GM21619 (cell line): Measurements from ENCODE around the gene TMEM63A.
"Not testable (repeated sequence)": the region's sequence is repeated elsewhere in the genome, so short reads cannot be mapped to it uniquely, and the experiment has no call there.

ENCODE experiments used
- ATAC-seq: cut with Tn5 transposase; IDR thresholded peaks from one replicate; pipeline ENCODE4 v1.9.1; 2021; ENCODE audit not compliant: unreplicated experiment

The TMEM63A gene

DNA sequence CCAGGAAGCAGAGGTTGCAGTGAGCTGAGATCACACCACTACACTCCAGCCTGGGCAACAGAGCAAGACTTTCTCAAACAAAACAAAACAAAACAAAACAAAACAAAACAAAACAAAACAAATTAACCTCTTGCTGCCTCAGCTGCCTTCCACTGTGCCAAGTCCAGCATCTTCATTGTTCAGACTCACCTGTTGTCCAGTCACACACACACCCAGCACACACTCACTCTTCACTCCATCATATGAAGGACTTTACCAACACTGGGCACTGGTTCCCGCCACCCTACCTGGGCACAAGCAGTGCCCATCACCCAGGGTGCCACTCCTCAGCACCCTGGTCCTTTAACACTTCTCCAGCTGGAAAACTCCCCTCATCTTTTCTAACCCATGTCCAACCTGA, 27.3 kb upstream of the TMEM63A start:
- no peak for ATAC-seq

DNA sequence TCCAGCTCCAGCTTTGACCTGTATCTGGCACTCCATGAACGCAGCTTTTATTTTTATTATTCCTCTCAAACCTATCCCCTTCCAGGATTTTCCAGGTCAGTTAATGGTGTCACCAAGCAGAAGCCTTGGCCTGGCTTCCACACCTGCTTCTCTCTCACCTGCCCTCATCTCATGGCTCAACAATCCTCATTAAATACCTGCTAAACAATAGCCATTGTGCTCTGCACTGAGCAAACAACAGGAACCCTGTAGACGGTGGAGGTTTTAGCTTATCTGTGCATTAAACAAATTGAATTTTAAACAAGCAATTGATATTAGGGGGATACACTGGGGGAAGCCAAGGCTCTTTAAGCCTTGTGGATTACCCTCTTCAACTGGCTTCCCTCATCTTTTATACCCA, 26.6 kb upstream of the TMEM63A start:
- no peak for ATAC-seq

DNA sequence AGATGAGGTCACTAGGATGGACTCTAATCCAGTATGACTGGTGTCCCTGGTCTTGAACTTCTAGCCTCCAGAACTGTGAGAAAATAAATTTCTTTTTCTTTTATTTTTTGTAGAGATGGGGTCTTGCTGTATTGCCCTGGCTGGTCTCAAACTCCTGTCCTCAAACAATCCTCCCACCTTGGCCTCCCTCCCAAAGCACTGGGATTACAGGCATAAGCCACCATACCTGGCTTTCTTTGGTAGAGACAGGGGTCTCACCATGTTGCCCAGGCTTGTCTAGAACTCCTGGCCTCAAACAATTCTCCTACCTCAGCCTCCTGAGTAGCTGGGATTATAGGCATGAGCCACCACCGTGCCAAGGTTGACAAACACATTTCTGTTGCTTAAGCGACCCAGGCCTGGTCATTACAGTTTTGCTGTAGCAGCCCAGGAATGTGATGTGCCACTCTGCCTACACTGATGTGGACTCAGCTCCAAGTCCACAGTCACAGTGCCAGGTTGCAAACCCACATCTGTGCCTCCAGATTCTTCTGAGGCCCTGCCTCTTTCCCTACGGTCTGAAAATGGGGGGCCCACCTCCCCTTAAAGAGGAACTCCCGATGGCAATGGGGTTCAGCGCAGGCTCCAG, 25.9 kb upstream of the TMEM63A start:
- no peak for ATAC-seq

DNA sequence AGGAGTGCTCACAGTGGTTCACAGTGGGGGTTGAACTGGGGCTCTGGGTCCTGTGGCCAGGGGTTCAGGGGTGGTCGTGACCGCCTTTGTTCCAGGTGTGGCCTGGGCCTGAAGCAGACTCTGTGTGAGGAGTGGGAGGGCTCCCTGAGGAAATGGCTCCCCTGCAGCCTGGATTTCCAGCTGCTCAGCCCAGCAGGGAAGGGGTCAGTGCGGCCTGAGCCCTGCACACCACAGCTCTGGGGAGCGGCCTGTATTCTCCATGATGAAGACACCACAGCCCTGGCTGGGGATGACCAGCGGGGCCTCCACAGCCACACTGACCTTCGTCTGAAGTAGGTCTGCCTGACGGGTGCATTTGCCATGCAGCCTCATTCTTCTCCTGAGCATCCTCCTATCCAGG, 25.2 kb upstream of the TMEM63A start:
- no peak for ATAC-seq

DNA sequence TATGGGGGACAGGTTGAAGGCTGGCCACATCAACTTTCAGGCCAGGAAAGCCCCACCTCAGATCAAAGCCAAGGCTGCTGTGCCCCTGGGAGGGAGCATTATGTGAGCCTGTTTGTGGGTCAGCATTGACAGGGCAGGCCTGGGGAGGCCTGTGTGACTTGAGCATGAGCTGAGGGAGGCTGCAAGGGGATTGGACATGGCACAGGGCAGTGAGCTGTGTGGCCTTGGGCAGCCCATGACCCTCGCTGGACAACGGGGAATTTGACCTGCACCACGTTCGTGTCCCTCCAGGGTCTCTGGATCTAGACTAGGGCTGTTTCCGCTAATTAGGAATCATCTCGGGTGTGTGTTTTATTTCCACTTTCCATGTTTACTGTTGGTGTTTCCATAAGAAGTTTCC, 24.3 kb upstream of the TMEM63A start:
- no peak for ATAC-seq

DNA sequence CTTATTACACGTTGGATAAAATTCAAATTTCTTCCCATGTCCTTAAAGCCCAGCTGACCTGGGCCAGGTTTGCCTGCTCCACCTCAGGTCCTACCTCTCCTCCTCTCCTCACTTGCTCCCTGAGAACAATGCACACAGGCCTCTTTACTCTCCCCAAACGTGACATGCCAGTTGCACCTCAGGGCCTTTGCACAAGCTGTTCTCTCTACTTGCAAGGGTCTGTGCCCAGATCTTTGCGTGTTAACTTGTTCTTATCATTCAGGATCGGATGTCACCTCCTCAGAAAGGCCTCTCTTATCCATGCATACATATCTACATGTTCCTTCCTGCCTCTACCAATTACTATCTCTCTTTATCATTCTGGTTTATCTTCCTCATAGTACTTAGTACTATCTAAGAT, 21.4 kb upstream of the TMEM63A start:
- no peak for ATAC-seq

DNA sequence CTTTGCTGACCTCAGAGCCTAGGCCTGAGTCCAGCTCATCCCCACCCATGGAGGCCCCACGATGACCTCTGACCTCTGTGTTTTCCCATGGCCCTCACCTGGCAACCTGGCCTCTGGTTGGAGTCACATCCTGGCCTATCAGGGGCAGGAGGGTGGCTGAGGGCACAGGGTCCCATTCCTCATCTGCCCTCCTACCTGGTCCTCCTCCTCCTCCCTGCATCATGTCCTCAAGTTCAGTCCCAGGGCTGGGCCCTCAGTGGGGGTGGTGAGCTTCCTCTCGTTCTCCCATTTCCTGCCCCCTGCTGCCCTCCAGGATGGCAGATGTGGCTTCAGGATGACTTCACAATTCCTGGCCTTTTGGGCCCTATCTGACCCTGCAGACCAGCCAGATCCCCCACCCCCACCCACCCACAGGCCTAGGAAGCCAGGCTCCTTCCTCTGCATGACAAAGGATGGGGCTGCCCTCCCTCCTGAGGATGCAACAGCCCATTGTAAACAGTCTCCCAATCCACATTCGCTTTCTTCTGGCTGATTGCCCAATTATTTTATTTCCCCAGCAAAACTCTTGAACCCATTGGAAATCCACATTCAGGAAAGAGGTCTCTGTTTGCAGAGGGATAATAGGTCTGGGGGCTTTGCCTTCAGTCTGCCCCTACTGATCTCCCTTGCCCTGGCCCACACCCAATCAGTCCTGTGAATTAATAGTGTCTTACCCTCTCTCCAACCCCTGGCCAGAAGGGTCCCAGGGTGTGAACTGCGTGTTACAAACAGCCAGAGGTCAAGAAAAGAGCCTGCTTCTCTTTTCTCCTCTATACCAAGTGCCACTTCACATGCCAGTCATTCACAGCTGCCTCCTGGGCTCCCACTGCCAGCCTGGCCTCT, 17.1 kb upstream of the TMEM63A start:
- no peak for ATAC-seq

DNA sequence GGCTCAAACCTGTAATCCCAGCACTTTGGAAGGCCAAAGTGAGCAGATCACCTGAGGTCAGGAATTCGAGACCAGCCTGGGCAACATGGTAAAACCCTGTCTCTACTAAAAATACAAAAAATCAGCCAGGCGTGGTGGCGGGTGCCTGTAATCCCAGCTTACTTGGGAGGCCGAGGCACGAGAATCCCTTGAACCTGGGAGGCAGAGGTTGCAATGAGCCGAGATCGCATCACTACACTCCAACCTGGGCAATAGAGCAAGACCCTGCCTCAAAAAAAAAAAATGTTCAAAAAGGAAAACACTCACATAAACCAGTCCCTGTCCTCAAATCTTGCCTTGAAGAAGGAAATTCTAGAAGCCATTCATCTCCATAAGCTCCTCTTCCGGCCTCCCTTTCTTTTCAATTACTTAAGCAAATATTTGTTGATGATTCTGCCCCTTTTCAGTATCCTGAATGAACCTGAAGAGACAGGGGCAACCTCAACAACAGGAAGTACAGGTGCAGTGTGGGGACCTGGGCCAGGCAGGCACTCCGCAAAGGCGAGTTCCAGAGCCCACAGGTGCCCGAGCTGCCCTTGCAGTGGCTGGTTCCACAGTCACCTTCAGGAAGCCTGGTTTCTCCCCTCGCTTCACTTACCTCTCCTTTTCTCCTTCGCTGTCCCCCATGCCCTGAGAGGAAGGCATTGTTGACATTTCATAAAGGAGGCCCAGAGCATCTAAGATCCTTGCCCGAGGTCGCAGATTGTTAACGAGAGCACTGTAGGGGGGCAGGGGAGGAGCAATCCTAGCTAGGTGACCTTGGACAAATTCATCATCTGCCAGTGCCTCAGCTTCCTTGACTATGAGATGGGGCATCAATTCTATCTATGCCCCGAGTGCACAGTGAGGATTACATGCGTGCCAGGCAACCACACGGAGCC, 15.7 kb upstream of the TMEM63A start:
- no peak for ATAC-seq

DNA sequence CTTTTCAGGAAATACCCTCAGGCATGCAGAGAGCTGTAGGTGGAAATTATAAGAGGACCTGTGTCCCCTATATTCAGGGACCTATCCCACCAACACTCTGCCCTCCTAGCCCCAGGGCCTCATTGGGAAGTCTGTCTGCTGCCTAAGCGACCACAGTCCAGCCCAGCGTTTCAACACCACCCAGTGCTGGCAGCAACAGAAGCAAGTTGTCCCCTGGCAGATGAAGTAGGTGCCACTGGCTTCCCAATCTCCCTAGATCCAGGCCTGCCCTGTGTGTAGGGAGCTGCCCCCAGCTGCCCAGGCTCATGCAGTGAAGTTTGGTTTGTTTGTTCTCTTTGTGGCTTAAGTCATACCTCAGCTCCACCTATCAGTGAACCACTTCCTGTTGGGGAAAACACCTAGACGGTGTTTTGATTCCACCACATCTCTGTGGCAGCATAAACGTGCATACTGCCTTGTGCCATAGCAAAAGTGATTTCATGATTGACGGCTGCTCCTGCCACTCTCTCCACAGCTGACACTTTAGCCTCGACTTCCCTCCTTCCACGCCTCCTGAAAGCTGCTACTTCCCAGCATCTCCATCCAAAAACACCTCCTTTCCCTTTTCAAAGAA, 14.9 kb upstream of the TMEM63A start:
- peak; percentile 100 for ATAC-seq

DNA sequence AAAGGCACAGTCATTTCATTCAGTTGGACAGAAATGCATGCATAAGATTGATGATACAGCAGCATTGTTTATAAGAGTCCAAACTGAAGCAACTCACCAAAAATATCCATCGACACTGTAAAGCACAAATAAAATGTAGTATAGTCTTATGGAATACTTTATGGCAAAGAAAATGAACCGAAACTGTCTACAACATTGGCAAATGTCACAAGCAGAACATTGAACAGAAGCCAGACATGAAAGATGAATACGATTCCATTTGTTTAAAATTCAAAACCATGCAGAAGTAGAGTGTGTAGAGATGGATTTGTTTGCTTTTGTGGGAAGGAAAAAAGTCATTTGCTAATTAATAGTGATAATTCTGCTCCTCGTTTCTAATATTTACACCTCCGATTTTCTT, 14.3 kb upstream of the TMEM63A start:
- no peak for ATAC-seq

DNA sequence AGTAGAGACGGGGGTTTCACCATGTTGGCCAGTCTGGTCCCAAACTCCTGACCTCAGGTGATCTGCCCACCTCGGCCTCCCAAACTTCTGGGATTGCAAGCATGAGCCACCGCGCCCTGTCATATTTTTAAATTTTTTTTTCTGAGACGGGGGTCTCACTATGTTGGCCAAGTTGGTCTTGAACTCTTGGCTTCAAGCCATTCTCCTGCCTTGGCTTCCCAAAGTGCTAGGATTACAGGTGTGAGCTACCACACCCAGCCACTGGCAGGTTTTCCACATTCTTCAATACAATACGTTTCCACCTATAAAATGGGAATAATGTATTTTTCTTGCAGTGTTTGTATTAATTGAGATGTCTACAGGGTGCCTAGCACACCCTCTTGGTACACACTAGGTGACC, 10.1 kb upstream of the TMEM63A start:
- no peak for ATAC-seq

DNA sequence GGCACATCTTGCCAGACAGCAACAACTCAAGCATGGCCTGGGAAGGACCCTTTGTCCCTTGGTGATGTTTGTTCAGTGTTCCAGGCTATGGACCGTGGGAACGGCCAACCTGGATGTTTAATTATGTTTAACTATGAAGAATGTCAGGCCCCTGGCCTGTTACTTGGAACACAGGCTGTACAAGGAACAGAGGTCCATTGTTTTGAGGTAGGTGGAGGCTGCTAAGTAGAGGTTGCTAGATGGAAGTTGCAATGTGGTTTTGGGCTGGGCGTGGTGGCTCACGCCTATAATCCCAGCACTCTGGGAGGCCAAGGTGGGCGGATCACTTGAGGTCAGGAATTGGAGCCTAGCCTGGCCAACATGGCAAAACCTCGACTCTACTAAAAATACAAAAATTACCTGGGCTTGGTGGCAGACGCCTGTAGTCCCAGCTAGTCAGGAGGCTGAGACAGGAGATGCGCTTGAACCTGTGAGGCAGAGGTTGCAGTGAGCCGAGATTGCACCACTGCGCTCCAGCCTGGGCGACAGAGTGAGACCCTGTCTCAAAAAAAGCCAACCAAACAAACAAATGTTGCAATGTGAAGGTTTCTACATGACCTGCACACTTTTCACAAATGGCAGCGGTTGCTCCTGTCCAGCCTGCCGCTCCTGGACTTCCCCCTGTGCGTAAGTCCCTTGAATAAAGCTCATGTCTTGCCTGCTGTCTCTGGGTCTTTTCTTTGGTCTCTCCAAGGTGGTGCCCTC, 9.2 kb upstream of the TMEM63A start:
- no peak for ATAC-seq

DNA sequence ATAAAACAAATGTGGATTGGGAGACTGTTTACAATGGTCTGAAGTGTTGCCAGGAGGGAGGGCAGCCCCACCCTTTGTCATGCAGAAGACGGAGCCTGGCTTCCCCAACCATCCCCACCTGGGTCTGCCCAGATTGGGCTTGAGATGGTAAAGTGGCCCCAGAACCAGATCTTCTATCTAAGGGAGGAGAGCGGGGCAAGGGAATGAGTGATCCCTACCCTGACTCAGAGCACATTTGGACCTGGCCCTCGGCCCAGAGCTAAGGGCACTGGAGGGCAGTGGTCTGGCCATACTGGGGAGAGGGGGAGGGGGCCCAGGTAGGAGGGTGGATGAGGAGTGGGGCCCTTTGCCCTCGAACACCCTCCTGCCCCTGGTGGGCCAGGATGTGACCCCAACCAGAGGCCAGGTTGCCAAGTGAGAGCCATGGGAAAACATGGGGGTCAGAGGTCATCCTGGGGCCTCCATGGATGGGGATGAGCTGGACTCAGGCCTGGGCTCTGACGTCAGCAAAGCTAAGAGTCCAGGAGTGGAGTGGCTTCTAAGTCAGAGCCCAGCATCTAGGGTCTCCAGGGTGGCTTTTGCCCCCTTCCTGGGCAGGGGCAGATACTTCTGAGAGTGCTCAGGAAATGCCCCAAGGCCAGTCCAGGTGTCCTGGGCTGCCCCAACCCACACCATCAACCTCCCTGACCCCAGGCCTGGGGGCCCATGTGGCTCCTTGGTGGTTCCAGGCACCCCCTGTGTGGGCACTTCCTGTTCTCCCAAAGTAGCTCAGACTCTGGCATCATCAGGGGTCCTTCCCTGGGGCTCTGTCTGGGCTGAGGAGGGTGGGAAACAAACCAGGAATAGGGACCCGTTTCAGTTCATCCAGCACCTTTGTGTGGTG, 8.4 kb upstream of the TMEM63A start:
- ATAC-seq, result no peak

DNA sequence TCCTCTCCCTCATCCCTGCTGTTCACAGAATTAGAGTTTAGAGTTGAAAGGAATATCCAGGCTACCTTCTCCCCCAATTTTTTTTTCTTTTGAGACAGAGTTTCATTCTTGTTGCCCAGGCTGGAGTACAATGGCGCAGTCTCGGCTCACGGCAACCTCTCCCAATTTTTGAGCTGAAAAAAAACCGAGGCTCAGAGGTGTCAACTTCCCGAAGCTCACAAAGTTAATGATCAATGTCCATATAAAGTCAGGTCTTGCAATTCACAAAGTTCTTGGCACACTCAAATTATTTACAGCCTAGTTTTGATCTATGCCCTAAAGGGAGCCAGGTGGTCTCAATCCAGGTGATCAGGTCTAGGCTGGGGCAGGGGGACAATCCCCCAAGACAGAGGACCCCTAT, 7.6 kb upstream of the TMEM63A start:
- no peak for ATAC-seq

DNA sequence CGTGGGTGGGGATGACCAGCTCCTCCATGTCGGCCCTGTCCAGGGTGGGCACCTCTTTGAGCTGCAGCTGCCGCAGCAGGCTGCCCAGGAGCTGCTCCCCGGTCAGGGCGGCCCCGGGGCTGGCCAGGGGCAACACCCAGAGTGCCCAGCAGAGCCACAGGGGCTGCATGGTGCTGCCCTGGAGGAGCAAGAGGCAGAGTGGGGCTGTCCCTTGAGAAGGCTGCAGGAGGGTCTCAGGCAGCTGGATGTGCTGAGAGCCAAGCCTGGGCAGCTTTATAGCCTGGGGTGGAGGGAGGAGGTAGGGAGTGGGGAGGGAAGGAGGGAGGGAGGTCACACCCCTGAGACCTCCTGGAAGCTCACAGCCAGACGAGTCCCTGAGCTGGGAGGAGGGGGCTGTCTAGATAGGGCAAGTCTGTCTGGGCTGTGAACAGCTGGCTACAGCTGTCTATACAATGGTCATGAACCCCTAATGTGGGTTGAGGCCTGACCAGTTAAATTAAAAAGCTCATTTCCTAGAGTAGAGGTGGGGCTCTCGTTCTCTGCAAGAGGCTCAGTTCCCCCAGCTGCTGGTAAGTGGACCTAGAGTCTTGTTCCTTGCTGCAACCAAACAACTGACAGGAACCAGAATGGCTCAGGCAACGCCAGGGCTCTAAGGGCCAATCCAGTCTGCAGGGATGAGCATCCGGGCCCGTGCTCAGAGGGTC, 6.9 kb upstream of the TMEM63A start, which contains the start of gene LEFTY1:
Gene LEFTY1, minus strand, starts transcription at position 249 of the 704 bp plus-strand sequence. Its CDS starts 80 bp downstream, at position 169.
- ATAC-seq, result no peak

DNA sequence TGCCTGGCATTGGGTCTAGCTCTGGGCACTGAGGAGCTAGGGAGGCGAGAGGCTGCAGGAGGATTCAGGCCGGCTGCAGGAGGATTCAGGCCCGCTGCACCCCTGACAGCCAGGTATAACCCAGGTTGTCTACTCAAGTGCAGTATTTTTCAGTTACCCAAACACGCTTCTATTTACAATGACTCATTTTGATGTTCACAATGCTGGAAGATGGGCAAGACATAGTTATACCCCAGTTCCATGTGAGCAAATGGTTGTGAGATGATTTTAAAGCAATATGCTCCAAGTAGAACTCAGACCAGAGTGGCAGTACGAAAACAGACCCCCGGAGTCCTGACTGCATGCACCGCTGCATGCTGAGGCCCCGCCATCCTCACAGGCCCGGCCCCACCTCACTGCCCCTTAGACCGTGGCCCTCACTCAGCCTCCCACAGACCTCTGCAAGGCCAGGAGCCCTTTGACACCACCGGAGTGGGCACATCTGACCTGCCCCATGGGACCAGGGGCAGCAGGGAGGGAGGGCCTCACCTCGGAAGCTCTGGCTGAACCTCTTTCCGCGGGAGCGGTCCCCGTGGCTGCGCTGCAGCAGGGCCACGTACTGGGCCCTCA, 6.2 kb upstream of the TMEM63A start:
- no peak for ATAC-seq

DNA sequence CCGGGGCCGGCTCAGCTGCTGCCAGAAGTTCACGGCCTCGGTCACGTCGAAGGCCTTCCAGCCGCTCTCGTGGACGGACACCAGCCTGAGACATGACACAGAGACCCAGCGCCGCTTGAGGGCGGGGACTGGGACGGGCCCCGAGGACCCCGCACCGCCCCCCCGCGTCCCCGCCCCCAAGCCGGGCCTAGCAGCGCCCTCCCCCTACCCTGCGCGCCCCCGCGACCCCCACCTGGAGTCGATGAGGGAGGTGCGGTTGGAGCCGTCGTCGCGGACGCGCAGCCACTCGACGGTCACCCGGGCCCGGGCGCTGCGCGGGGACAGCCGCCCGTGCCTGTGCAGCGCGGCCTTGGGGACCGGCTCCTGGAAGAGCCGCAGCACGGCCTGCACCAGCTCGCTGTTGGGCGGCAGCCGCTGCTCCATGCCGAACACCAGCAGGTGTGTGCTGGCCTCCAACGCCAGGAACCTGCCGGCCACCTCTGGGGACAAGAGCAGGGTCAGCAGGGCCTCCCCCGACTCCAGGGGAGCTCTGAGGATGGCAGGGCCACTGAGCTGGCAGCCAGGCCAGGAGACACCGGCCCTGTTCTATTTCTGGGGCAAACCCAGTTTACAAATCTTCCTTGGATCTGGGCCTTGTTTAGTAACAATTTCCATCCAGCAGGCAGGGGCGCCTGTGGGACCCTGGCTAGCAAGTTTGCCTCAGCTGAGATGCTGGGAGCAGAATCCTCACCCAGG, 5.5 kb upstream of the TMEM63A start:
- ATAC-seq, result not testable (repeated sequence)

DNA sequence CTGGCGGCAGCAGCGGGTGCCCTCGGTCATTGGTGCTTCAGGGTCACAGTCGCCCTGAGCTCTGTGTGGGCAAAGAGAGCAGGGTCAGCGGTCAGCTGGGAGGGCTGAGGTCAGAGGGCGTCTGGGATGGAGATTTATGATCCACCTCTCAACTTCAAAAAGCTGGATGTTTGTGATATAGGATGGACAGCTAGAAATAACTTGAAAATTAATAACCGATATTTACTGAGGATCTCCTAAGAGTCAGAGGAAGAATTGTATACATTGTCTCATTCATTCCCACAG, 4.8 kb upstream of the TMEM63A start:
- ATAC-seq, result no peak
